WTC11 (cell line): ENCODE results near the gene LRP3. TPM values are rescaled to one million over a fixed set of nuclear protein-coding genes. Genes with fewer than 3 reads are reported as not detected.

ENCODE experiments used
- ATAC-seq: fragments of 200-7000 bp; cut with Tn5 transposase; 2 replicates; pipeline ENCODE4 v1.10.0; 2021; ENCODE audit warnings: mild to moderate bottlenecking, moderate library complexity
- CTCF ChIA-PET: fragments of 300-600 bp; sonication (Branson Sonifier 250); formaldehyde crosslinking; loops from one replicate; lab custom pipeline; 2021; ENCODE audit warnings: antibody characterized with exemption; lab: Charles Lee
- POLR2A ChIA-PET: fragments of 350-600 bp; sonication (Branson Sonifier 250); formaldehyde crosslinking; loops from one replicate; lab custom pipeline; 2021; ENCODE audit warnings: antibody characterized with exemption; lab: Charles Lee
- DNase-seq: peaks from one replicate; pipeline ENCODE4 v3.0.0; 2021; ENCODE audit warnings: low spot score
- H3K27ac Mint-ChIP-seq: 2 replicates; pipeline ENCODE4 v1.8.0; 2021; ENCODE audit warnings: mixed read lengths
- H3K27me3 Mint-ChIP-seq: 2 replicates; pipeline ENCODE4 v1.8.0; 2021; ENCODE audit warnings: low read depth, mild to moderate bottlenecking, moderate library complexity, mixed read lengths
- H3K36me3 Mint-ChIP-seq: 2 replicates; pipeline ENCODE4 v1.8.0; 2021; ENCODE audit warnings: mixed read lengths
- H3K4me1 Mint-ChIP-seq: 2 replicates; pipeline ENCODE4 v1.8.0; 2022; ENCODE audit warnings: mixed read lengths
- H3K4me3 Mint-ChIP-seq: 2 replicates; pipeline ENCODE4 v1.8.0; 2021; ENCODE audit warnings: mild to moderate bottlenecking, moderate library complexity, mixed read lengths
- H3K9me3 Mint-ChIP-seq: 2 replicates; pipeline ENCODE4 v1.8.0; 2021; ENCODE audit warnings: mixed read lengths
- CBFB ChIP-seq: sonication (generic); formaldehyde crosslinking; IDR thresholded peaks from 2 replicates; pipeline ENCODE4 v1.8.1; 2022; ENCODE audit warnings: mild to moderate bottlenecking, low read depth, missing genetic modification reagents
- CREB1 ChIP-seq: sonication (generic); formaldehyde crosslinking; IDR thresholded peaks from 2 replicates; pipeline ENCODE4 v1.8.0; 2023; ENCODE audit warnings: mild to moderate bottlenecking, missing genetic modification reagents
- ESRRA ChIP-seq: sonication (generic); formaldehyde crosslinking; IDR thresholded peaks from 2 replicates; pipeline ENCODE4 v1.8.1; 2022; ENCODE audit warnings: mild to moderate bottlenecking, missing genetic modification reagents, borderline replicate concordance
- GTF2I ChIP-seq: fragments of 250-450 bp; sonication (Bioruptor Pico); conservative IDR thresholded peaks from 2 replicates; pipeline ENCODE4 v1.4.0; 2021; ENCODE audit warnings: mild to moderate bottlenecking
- HMGXB4 ChIP-seq: sonication (generic); formaldehyde crosslinking; IDR thresholded peaks from 2 replicates; pipeline ENCODE4 v1.8.1; 2023; ENCODE audit warnings: mild to moderate bottlenecking, moderate library complexity, missing genetic modification reagents
- IRF1 ChIP-seq: sonication (generic); formaldehyde crosslinking; IDR thresholded peaks from 2 replicates; pipeline ENCODE4 v1.8.0; 2023; ENCODE audit warnings: missing genetic modification reagents
- JUN ChIP-seq: sonication (generic); formaldehyde crosslinking; IDR thresholded peaks from 2 replicates; pipeline ENCODE4 v1.8.0; 2023; ENCODE audit warnings: mild to moderate bottlenecking, missing genetic modification reagents
- NR1H2 ChIP-seq: sonication (generic); formaldehyde crosslinking; IDR thresholded peaks from 2 replicates; pipeline ENCODE4 v1.9.0; 2021; ENCODE audit warnings: mild to moderate bottlenecking, moderate library complexity, missing genetic modification reagents
- OVOL2 ChIP-seq: fragments of 250-450 bp; sonication (Bioruptor Pico); IDR thresholded peaks from 2 replicates; pipeline ENCODE4 v1.9.0; 2021; ENCODE audit warnings: mild to moderate bottlenecking, borderline replicate concordance
- PRRX2 ChIP-seq: fragments of 250-450 bp; sonication (Bioruptor Pico); IDR thresholded peaks from 2 replicates; pipeline ENCODE4 v1.8.0; 2021; ENCODE audit warnings: mild to moderate bottlenecking
- RELA ChIP-seq: sonication (generic); formaldehyde crosslinking; IDR thresholded peaks from 2 replicates; pipeline ENCODE4 v1.8.1; 2022; ENCODE audit warnings: missing genetic modification reagents, mild to moderate bottlenecking, borderline replicate concordance
- ZBTB43 ChIP-seq: sonication (generic); formaldehyde crosslinking; IDR thresholded peaks from 2 replicates; pipeline ENCODE4 v1.8.1; 2023; ENCODE audit warnings: mild to moderate bottlenecking, missing genetic modification reagents
- ZNF121 ChIP-seq: sonication (generic); formaldehyde crosslinking; IDR thresholded peaks from 2 replicates; pipeline ENCODE4 v1.8.0; 2023; ENCODE audit warnings: missing genetic modification reagents
- ZNF219 ChIP-seq: sonication (generic); formaldehyde crosslinking; IDR thresholded peaks from 2 replicates; pipeline ENCODE4 v1.8.0; 2023; ENCODE audit warnings: missing genetic modification reagents, mild to moderate bottlenecking, borderline replicate concordance
- ZNF317 ChIP-seq: sonication (generic); formaldehyde crosslinking; IDR thresholded peaks from 2 replicates; pipeline ENCODE4 v1.8.1; 2023; ENCODE audit warnings: low read depth, mild to moderate bottlenecking, moderate library complexity, missing genetic modification reagents, borderline replicate concordance
- total RNA-seq: library from RNA; stranded (reverse); gene quantifications from 3 replicates; pipeline ENCODE4 v1.2.3, GENCODE V29; 2021
- TF ChIP-seq, protein P1 (sequence below): sonication (generic); formaldehyde crosslinking; IDR thresholded peaks from 2 replicates; pipeline ENCODE4 v1.8.0; 2023; ENCODE audit warnings: mild to moderate bottlenecking, missing genetic modification reagents
- TF ChIP-seq, protein P2 (sequence below): sonication (generic); formaldehyde crosslinking; conservative IDR thresholded peaks from 2 replicates; pipeline ENCODE4 v1.8.1; 2022; ENCODE audit warnings: mild to moderate bottlenecking, missing genetic modification reagents
- TF ChIP-seq, protein P3 (sequence below): fragments of 250-450 bp; sonication (Bioruptor Pico); conservative IDR thresholded peaks from 2 replicates; pipeline ENCODE4 v1.9.0; 2021; ENCODE audit warnings: mild to moderate bottlenecking

The LRP3 gene
- total RNA-seq, 1 experiment from 2014 or later, result 47.0 TPM

- CTCF ChIA-PET, result interaction anchor here (0.7 to 1.1 kb wide), 4 partner anchors 12 to 149 kb away, joined by 3 to 6 read pairs (median 4); no protein-coding TSS in a partner anchor
- peaks cover 12% of the 10 kb centered on the region for H3K9me3 Mint-ChIP-seq
- no peak for DNase-seq
- H3K36me3 Mint-ChIP-seq, result peaks cover 10% of the 10 kb centered on the region
- peaks cover 4% of the 10 kb centered on the region; the same call in 1 of the 2 replicates for H3K27me3 Mint-ChIP-seq
- no peak for TF ChIP-seq JUN
- TF ChIP-seq, protein P1, sequence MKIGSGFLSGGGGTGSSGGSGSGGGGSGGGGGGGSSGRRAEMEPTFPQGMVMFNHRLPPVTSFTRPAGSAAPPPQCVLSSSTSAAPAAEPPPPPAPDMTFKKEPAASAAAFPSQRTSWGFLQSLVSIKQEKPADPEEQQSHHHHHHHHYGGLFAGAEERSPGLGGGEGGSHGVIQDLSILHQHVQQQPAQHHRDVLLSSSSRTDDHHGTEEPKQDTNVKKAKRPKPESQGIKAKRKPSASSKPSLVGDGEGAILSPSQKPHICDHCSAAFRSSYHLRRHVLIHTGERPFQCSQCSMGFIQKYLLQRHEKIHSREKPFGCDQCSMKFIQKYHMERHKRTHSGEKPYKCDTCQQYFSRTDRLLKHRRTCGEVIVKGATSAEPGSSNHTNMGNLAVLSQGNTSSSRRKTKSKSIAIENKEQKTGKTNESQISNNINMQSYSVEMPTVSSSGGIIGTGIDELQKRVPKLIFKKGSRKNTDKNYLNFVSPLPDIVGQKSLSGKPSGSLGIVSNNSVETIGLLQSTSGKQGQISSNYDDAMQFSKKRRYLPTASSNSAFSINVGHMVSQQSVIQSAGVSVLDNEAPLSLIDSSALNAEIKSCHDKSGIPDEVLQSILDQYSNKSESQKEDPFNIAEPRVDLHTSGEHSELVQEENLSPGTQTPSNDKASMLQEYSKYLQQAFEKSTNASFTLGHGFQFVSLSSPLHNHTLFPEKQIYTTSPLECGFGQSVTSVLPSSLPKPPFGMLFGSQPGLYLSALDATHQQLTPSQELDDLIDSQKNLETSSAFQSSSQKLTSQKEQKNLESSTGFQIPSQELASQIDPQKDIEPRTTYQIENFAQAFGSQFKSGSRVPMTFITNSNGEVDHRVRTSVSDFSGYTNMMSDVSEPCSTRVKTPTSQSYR, result no peak
- TF ChIP-seq ZNF317 (CRISPR knock-in tag), result no peak
- TF ChIP-seq IRF1, result no peak
- TF ChIP-seq RELA (CRISPR knock-in tag), result no peak
- no peak for TF ChIP-seq ZNF121 (CRISPR knock-in tag)
- no peak for TF ChIP-seq CREB1 (CRISPR knock-in tag)
- no peak for TF ChIP-seq PRRX2 (CRISPR knock-in tag)
- TF ChIP-seq HMGXB4 (CRISPR knock-in tag), result no peak
- no peak for TF ChIP-seq GTF2I (CRISPR knock-in tag)
- no peak for TF ChIP-seq ZNF219 (CRISPR knock-in tag)
- TF ChIP-seq, protein P2, sequence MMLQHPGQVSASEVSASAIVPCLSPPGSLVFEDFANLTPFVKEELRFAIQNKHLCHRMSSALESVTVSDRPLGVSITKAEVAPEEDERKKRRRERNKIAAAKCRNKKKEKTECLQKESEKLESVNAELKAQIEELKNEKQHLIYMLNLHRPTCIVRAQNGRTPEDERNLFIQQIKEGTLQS (CRISPR knock-in tag), result no peak
- no peak for TF ChIP-seq CBFB (CRISPR knock-in tag)
- no peak for TF ChIP-seq OVOL2 (CRISPR knock-in tag)
- TF ChIP-seq, protein P3, sequence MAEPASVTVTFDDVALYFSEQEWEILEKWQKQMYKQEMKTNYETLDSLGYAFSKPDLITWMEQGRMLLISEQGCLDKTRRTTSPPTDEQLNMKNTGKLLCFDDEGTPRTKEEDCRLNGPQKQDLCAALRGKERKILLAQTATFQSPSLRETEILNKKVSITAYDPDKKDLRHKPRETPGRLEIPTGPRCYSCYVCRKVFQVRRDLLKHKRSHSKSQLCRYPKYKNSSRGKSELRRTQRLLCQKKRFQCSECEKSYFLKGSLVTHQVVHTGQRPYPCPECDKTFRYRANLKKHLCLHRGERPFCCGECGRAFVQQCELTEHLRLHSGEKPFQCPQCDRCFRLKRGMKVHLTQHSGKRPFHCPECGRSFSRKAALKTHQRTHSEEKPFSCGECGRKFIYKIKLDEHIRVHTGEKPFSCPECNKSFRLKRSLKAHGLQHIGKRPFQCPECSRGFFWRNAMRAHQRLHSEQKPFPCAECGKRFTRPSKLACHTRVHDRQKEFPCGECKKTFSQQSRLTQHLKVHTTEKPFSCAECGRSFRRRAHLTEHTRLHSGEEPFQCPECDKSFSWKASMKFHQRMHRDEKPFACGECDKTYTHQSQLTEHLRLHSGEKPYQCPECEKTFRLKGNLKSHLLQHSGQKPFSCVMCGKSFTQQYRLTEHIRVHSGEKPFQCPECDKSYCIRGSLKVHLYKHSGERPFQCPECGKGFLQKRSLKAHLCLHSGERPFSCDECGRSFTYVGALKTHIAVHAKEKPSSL, result no peak
- no peak for TF ChIP-seq NR1H2 (CRISPR knock-in tag)
- no peak for TF ChIP-seq ESRRA (CRISPR knock-in tag)
- TF ChIP-seq ZBTB43 (CRISPR knock-in tag), result no peak
- no peak; the same call in 1 of the 2 replicates for ATAC-seq
- 0 out of 2 replicates have a peak, but pooled peaks cover 3% of the 10 kb centered on the region for H3K4me1 Mint-ChIP-seq
- POLR2A ChIA-PET, result no interaction called here
- no peak overlapping the region for H3K27ac Mint-ChIP-seq
- no peak overlapping the region for H3K4me3 Mint-ChIP-seq
Observed at GRCh38 chr19:33248954-33249613, 55.0 kb downstream of the LRP3 start.
